GM19463 (cell line): ENCODE data around the gene SPRED2.

Experiments used
- ATAC-seq: cut with Tn5 transposase; IDR thresholded peaks from one replicate; pipeline ENCODE4 v1.9.1; 2021; ENCODE audit warnings: mild to moderate bottlenecking, moderate library complexity; ENCODE audit not compliant: unreplicated experiment

Gene SPRED2, protein sequence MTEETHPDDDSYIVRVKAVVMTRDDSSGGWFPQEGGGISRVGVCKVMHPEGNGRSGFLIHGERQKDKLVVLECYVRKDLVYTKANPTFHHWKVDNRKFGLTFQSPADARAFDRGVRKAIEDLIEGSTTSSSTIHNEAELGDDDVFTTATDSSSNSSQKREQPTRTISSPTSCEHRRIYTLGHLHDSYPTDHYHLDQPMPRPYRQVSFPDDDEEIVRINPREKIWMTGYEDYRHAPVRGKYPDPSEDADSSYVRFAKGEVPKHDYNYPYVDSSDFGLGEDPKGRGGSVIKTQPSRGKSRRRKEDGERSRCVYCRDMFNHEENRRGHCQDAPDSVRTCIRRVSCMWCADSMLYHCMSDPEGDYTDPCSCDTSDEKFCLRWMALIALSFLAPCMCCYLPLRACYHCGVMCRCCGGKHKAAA

DNA sequence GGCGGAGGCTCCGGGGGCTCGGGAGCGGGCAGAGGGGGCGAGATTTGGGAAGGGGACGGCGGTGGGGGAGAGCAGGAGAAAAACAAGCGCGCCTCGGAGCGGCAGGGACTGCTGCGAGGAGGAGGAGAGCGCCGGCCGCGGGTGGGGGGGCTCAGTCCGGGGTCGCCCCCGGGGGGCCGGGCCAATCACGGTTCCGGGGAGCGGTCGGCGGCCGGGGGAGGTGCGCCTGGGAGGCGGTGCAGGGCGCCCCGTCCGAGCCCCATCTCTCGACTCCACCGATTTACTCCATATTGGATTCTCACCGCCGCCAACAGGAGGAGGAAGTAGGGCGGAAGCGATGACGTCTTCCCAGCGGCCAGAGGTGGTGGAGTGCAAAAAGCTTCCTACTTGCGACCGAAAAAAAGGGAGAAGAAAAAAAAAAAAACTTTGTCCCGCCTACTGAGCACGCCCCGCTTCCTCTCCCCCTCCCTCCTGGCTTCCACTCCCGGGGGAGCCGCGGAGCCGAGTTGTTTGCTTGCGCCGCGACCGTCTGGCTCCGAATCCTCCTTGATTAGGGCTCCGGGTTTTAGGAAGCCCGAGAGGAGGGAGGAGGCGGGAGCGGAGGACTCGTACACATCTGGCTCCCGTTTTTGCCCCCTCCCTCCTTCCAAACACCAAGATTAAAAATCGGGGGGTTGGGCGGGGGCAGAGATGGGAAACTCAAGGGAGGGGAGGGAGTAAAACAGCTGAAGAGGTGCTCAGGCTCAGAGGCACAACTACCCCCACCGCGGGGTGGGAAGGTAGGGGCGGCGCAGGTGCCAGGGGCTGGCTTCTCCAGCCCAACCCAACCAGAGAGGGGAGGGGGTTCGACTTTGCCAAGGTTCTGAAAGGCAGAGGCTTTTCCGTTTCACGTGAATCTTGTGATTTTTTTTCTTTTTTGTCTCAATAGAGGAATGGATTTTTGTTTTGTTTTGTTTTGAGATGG lies at the start of gene SPRED2:
Gene SPRED2, minus strand, starts transcription at position 373 of the 964 bp plus-strand sequence. CDS start 612 bp downstream, outside the sequence.
- peak; percentile 13 for ATAC-seq

DNA sequence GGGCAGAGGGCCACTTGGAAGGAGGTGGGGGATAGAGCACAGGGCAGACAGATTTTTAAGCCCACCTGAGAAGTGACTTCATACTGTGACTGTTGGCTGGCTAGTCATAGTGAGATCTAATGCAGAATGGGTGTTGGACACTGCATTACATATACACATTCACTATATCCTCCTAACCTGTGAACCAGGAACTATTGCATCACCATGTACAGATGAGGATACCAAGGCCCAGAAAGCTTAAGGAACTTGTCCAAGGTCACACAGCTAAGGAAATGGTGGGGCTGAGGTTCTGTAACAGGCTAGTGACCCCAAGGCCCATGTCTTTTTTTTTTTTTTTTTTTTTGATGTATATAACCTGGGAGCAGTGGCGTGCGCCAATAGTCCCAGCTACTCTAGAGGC lies 49.6 kb upstream of the SPRED2 start:
- ATAC-seq: no peak

DNA sequence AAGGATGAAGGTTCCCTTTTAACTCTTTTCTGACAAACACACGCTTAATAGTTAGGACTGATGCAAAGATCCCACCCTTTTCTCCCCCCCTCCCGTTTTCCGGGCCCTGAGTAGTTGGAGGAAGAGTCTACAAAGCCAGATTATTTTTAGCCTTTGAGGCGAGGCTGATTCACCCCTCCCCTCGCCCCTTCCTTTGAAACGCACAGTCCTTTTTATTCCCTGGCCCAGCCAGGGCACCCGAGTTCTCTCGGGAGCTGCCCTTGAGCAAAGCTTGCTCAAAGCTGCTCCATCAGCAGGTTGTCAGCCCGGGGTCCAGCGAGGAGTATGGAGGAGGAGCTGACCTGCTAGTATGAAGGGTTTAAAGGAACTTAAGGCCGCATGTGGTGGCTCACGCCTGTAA lies 47.1 kb upstream of the SPRED2 start:
- ATAC-seq: no peak

DNA sequence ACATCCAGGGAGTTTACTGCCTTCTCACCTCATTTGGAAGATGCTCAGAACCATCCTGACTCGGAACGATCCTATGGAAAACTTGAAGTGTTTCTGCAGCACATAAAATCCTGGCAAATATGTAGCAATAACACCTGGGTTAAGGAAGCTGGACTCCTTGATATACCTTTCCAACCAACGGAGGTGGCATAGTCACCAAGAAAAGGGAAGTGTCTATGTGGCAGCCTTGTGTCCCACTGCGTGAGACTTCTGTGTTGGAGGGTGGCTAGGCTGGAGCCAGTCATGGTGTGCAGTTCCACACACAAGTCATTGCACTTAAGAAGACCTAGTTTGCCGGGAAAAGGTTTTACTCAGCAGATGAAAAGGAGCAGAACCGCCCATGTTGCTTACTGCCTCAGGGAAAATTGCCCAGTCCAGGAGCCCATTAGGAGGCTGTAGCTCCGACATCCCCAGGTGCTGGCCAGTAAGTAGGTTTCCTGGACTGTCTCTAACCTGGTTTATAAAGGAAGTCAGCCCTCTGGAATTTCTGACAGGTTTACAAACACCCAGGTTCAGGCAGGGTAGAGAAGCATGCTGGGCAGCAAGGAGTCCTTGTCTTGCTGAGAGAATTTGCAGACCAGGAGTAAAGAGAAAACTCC lies 46.2 kb upstream of the SPRED2 start:
- no peak for ATAC-seq

DNA sequence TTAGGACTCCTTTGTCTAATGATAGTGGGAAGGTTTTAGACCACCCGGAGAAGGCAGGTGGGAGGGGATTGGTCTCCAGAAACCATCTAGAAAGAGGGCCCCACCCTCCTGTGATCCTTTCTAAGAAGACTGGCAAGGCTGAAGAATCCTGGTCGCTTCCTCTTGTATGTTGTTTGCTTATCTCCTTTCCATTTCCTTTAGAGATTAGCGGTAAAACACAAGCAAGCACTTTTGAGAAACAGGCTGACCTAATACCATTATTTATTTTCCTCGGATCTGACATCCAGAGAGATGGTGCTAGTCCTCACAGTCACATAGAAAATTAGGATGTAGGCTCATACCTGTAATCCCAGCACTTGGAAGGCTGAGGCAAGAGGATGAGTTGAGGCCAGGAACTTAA lies 45.2 kb upstream of the SPRED2 start:
- no peak for ATAC-seq

DNA sequence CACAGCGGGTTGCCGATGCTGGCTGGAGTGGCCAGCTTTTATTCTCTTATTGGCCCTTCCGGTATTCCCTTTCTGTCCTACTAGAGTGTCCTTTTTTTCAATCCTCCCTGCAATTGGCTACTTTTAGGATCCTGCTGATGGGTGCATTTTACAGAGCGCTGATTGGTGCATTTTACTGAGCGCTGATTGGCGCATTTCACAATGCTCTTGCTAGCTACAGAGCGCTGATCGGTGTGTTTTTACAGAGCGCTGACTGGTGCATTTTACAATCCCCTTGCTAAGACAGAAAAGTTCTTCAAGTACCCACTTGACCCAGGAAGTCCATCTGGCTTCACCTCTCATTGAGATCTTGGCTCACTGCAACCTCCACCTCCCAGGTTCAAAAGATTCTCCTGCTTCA lies 44.4 kb upstream of the SPRED2 start:
- ATAC-seq: no peak

DNA sequence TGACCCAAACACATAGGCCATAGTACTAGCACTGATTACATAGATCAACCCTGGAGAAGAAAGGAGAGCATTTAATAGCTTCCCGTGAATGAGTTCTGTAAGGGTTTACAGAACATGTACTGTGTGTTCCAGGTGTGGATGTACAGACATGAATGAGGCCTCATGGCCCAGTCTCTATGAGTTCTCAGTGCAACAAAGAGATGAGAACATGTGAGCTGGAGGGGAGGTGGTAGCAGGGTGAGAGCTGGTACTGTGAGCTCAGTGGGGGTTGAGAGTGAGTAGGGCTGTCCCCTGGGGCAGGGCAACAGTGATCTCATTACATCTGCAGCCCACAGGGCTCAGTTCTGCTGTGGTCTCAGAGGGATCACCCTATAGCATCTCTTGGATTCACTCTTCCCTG lies 42.6 kb upstream of the SPRED2 start:
- ATAC-seq: no peak

DNA sequence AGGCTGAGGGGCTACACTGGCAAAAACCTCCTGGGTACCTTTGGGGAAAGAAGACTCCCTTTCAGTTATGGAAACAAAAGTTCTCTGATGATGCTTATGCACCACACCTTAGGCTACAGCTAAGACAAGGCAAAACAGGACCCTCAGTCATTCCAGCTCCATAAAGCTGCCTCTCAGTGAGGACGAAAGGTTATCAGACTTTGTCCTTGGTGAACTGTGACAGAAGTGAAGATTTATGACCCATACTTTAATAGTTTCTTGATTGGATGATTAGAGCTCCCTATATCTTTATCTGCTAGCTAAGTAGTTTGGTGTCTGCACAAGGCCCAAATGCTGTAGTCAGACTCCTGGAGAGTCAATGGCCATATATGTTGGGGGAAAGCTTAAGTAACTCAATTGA lies 40.6 kb upstream of the SPRED2 start:
- ATAC-seq: no peak

DNA sequence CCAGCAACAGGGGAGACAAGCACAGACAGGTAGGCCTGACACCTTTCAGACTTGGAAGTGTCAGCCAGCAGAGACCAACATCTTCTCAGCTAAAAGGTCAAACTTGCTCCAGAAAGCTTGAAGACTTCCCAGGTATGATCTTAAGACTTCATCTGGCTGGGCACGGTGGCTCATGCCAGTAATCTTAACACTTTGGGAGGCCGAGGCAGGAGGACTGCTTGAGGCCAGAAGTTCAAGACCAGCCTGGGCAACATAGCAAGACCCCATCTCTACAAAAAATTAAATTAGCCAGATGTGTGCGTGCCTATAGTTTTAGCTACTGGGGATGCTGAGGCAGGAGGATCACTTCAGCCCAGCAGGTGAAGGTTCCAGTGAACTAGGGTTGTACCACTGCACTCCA lies 39.0 kb upstream of the SPRED2 start:
- no peak for ATAC-seq

DNA sequence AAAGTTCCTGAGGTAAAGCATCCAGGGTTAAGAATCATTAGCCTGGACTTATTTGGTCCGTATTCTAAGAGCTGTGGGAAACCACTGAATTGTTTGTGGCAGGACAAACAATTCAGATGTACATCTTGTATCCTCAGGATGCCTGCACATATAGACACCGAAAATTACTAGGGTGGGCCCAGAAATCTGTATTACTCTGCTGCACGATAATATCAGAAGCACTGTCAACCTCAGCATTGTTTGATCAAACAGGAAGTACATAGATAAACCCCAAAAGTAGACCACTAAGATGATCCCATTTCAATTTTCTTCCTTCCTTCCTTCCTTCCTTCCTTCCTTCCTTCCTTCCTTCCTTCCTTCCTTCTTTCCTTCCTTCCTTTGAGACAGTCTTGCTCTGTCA lies 34.2 kb upstream of the SPRED2 start:
- ATAC-seq: no peak

DNA sequence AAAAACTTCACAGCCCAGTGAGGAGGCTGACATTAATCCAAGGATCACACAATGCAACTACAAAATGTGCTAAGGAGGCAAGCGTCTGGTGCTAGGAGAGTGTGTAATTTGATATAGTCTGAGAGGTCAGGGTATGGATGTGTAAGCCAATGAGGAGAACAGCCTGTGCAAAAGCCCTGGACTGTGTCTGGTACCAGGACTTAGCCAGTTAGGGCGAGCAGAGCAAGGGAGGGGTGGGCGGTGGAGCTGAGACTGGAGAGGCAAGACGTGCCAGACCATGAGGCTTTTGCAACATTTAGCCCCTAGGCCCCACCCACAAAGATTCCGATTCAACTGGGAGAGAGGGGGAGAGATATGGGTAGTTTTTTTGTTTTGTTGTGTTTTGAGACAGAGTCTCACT lies 33.5 kb upstream of the SPRED2 start:
- no peak for ATAC-seq

DNA sequence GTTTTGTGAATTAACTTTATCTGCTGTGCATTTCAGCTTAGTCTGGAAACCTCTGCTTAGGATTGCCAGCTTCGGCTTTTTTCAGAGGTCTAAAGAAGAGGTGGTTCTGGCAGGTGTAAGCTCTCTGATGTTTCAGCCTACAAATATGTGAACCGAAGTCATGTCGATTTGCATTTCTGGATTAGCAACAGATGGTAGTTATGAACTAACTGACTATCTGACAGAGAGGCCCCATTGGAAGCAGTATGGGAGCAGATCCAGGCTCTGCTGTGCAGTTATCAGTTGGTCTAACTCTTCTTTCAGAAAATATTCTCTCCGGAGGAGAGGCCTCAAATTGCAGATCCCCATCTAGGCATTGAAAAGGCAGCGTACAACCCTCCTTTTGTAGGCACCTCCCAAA lies 32.7 kb upstream of the SPRED2 start:
- ATAC-seq: no peak

DNA sequence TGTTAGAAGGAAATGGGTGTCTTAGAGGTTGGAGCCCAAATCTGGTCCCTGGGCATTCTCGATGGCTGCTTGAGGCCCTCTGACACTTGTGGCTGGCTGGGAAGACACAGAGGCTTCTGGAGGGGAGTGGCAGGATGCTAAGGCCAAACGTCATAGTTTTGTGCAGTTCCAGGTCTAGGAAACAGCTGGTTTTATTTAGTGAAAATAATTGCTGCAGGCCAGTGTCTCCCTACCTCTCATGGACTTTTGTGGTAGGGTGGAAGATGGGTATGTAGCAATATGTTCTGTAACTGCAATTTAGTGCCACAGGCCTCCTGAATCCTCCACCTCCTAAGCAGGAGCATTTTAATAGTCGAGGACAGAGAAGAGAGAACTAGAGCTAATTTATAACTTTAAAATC lies 32.2 kb upstream of the SPRED2 start:
- ATAC-seq: no peak

DNA sequence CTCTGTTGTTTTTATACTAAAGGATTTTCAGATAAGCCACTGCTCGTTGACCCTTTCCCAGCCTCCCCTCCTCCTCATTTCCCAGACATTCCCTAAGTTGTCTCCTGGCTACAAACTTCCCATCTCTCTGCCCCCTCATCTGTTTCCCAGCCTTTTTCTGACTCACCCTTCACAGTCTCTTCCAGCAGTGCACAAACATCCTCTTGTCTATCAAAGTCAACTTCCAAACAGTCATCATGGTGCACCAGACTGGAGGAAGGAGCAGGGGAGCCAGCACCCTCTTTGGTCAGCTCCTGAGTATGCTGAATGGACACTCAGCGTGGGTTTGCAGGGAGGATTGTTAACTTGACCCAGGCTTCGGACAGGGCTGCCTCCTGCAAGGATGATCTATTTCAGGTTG lies 26.6 kb upstream of the SPRED2 start:
- no peak for ATAC-seq

DNA sequence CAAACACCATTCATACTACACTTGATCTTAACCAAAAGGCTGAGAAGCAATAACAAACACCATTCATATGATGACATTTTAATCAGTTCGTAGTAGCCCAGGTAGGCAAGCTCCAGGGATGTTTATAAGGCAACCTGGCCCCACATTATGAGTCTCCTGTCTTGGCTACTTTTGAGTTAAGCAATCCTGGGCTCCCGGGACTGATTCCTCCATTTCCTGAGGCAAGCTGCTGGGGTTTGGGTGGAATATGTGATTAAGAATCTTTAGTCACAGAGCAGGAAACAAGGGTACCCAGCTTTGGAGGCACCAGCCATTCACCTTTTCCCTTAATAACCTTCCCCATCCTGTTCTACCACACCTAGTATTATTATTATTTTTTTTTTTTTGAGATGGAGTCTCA lies 24.5 kb upstream of the SPRED2 start:
- ATAC-seq: no peak

DNA sequence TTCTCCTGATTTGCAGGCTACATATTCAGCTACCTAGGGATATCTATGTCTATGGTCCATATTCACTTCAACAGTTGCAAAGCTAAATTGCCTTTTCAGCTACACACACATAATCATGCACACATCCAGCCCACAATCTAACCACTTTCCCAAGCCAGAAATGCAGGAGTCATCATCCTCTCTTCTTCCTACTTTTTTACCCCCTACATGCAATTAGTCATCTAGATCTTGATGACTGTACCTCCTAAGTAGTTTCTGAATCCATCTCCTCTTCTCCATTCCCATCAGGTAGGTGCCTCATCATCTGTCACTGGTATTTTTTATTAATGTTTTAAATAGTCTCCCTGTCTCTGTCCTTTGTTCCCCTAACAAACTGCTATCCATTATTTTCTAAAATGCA lies 23.7 kb upstream of the SPRED2 start:
- no peak for ATAC-seq

DNA sequence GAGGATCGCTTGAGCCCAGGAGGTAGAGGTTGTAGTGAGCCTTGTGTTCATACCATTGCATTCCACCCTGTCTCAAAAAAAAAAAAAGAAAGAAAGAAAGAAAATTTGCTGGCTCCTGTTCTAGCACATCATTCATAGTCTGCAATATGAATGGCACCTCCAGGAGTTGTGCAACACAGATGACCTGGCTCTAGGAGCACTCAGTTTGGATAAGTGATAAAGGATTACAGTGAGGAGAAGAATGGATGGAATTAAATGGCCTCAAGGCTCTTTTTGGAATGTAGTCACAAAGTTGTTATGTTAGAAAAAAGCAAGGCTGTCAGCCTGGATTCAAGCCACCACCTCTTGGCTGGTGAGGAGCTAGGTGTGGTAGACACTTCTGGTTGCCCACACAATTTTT lies 21.5 kb upstream of the SPRED2 start:
- no peak for ATAC-seq

DNA sequence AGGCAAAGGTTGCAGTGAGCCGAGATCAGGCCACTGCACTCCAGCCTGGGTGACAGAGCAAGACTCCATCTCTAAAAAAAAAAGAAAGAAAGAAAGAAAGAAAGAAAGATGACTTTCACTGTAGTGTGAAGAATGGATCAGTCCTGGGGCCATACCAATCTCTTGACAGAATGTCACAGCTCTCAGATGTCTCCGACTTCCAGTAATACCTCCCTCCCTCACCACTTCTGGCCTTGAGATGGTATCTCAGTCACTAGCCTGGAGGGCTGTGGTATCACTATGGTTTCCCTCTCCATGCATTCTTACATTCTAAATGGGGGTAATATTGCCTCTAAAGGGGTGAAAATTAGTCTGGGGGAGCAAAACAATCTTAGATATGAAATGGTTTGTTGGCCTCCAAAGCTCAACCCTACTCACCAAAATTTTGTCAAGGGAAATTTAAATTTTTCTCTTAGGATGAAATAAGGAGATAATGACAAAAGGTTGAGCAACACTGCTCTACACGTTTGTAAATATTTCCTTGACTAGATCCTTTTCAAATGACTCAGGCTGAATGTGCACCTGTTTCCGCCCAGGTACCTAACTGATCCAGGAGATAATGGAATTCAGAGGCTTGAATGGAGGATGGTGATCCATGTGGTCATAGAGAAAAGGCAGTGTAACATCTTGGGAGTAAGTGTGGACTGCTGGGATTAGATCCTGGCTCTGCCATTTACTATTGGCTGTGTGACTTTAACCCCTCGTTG lies 19.9 kb upstream of the SPRED2 start:
- ATAC-seq: no peak

DNA sequence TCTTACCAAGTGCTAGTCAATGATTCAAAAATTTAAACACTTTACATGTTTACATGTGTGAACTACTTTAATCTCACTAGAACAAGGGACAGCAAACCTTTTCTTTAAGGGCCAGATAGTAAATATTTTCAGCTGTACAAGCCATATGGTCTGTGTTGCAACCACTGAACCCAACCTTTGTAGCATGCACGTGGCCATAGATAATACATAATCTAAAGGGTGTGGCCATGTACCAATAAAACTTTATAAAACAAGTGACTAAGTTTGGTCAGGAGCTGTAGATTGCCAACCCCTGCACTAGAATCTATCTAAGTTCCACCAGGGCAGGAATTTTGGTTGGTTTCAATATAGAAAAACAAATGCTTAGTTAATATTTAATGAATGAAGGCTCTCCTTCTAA lies 18.4 kb upstream of the SPRED2 start:
- ATAC-seq: no peak

DNA sequence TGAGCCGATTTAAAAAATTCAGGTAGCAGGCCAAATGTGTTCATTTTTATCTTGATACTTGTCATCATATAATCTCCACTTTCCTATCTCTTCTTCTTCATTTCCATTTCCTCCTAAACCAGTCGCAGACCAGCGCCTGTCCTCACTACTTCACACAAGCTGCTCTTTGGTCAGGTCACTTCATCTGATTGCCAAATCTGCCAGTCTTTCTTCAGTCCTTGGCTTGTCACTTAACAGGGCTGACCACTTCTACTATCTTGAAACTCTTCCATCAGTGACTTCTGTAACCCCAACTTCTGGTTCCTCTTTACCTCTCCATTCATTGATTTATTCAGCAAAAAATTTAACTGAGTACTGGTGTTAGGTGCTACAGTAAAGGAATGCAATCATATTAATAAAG lies 18.0 kb upstream of the SPRED2 start:
- ATAC-seq: no peak
